Thoracic aorta (tissue), 2 donors: Measurements from ENCODE around the gene TMPRSS11E. TPM values are rescaled to one million over a fixed set of nuclear protein-coding genes. Genes with fewer than 3 reads are reported as not detected.

ENCODE experiments used
- ATAC-seq: fragments of 150-250 bp; one replicate; pipeline ENCODE4 v1.8.0; 2017; ENCODE audit warnings: low read depth; ENCODE audit not compliant: insufficient number of reproducible peaks, low FRiP score
- DNase-seq: peaks from one replicate; pipeline ENCODE4 v3.0.0-alpha.2; 2020; ENCODE audit warnings: low spot score
- H3K27ac ChIP-seq, 2 donors: fragments of 200-600 bp; sonication (generic); 1 replicate in 1 of 2; 2 replicates in 1 of 2; pipeline ENCODE4 v1.5.1; 2016; ENCODE audit warnings: mild to moderate bottlenecking in 2 of 2, moderate library complexity in 2 of 2
- H3K27me3 ChIP-seq: fragments of 200-600 bp; sonication (generic); replicated peaks from 2 replicates; pipeline ENCODE4 v1.6.0; 2016; ENCODE audit warnings: mild to moderate bottlenecking; ENCODE audit not compliant: insufficient read depth
- H3K36me3 ChIP-seq: fragments of 200-600 bp; sonication (generic); one replicate; pipeline ENCODE4 v1.5.1; 2016
- H3K4me1 ChIP-seq, 2 donors: fragments of 200-600 bp; sonication (generic); 1 replicate in 1 of 2; 2 replicates in 1 of 2; pipeline versions ENCODE4 v1.5.1 to v1.6.0; 2016; ENCODE audit warnings: low read depth in 2 of 2, mild to moderate bottlenecking in 1 of 2; ENCODE audit not compliant: control insufficient read depth in 1 of 2
- H3K4me3 ChIP-seq: fragments of 200-600 bp; sonication (generic); 2 replicates; pipeline ENCODE4 v1.5.1; 2016; ENCODE audit warnings: mild to moderate bottlenecking
- H3K9me3 ChIP-seq: fragments of 200-600 bp; sonication (generic); 2 replicates; pipeline ENCODE4 v1.5.1; 2016
- CTCF ChIP-seq: fragments of 200-600 bp; sonication (generic); IDR thresholded peaks from one replicate; pipeline ENCODE4 v1.5.1; 2019; ENCODE audit warnings: antibody characterized with exemption
- total RNA-seq, 2 donors: library from RNA; depleted of rRNA; stranded (reverse); fragments of >200 nt; gene quantifications; one replicate each; pipeline versions ENCODE4 v1.1.0 to v1.2.3, GENCODE V29; 2016

Gene TMPRSS11E
- total RNA-seq, 2 donors from 2014 or later: not detected

- H3K36me3 ChIP-seq: no peaks in the 10 kb centered on the region
- no peak for TF ChIP-seq CTCF
- no peak overlapping the region for H3K27ac ChIP-seq
- no peaks in the 10 kb centered on the region for H3K9me3 ChIP-seq
- H3K4me1 ChIP-seq: no peaks in the 10 kb centered on the region
- no peaks in the 10 kb centered on the region for H3K27me3 ChIP-seq
- no peak for ATAC-seq
- no peak overlapping the region for H3K4me3 ChIP-seq
- DNase-seq: no peak
These were observed 2.2 kb upstream of the TMPRSS11E start for GRCh38 chr4:68445111-68445510.

- Histone ChIP-seq H3K36me3 (no peaks in the 10 kb centered on the region), H3K27ac (no peak overlapping the region), H3K4me3 (no peak overlapping the region), H3K4me1 (no peaks in the 10 kb centered on the region), H3K9me3 (no peaks in the 10 kb centered on the region), H3K27me3 (no peaks in the 10 kb centered on the region)
- ATAC-seq (no peak), DNase-seq (no peak)
- TF ChIP-seq CTCF: no peak
These were observed 4.3 kb downstream of the TMPRSS11E start for GRCh38 chr4:68451246-68452211.

- H3K4me3 ChIP-seq: no peak overlapping the region
- DNase-seq: no peak
- H3K4me1 ChIP-seq: no peaks in the 10 kb centered on the region
- no peak for TF ChIP-seq CTCF
- no peak for ATAC-seq
- no peaks in the 10 kb centered on the region for H3K9me3 ChIP-seq
- no peaks in the 10 kb centered on the region for H3K27me3 ChIP-seq
- no peak overlapping the region for H3K27ac ChIP-seq
- H3K36me3 ChIP-seq: no peaks in the 10 kb centered on the region
These were observed 12.8 kb downstream of the TMPRSS11E start for GRCh38 chr4:68460085-68460484.

GRCh38 chr4:68461790-68462189, 14.5 kb downstream of the TMPRSS11E start:
- H3K9me3 ChIP-seq: no peaks in the 10 kb centered on the region
- no peak for TF ChIP-seq CTCF
- H3K36me3 ChIP-seq: no peaks in the 10 kb centered on the region
- ATAC-seq (no peak), DNase-seq (no peak)
- H3K27ac ChIP-seq: no peak overlapping the region
- no peaks in the 10 kb centered on the region for H3K27me3 ChIP-seq
- no peaks in the 10 kb centered on the region for H3K4me1 ChIP-seq
- H3K4me3 ChIP-seq: no peak overlapping the region

- TF ChIP-seq CTCF: no peak
- Histone ChIP-seq H3K4me3 (no peak overlapping the region), H3K4me1 (no peaks in the 10 kb centered on the region), H3K36me3 (no peaks in the 10 kb centered on the region), H3K27ac (no peak overlapping the region), H3K27me3 (no peaks in the 10 kb centered on the region), H3K9me3 (no peaks in the 10 kb centered on the region)
- ATAC-seq (no peak), DNase-seq (no peak)
These were observed 15.4 kb downstream of the TMPRSS11E start for GRCh38 chr4:68462691-68463090.
